Measurements from ENCODE around the gene CRYAB.

CRYAB gene

DNA sequence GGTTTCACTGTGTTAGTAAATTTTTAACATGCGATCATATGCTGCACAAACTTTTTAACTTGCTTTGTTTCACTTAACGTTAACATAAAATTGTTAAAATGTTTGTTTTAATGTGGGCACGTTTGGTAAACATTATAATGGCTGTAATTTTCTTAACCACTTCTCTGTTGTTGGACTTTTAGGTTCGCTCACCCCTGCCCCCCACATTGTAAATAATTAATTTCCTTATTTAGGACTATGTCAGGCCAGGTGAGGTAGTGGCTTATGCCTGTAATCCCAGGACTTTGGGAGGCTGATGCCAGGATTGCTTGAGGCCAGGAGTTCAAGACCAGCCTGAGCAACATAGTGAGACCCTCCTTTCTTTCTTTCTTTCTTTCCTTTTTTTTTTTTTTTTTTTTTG is 18.9 kb upstream of the CRYAB start:
- H3K9me2 ChIP-seq (replicated peaks; ENCODE audit: low read depth, low read length) = no peaks in the 10 kb centered on the region
- H3K9ac ChIP-seq (ENCODE audit: low read depth, low read length, poor library complexity, severe bottlenecking) = no peak overlapping the region
- peaks cover 7% of the 10 kb centered on the region for H3K4me1 ChIP-seq (ENCODE audit: insufficient read depth, low read length, poor library complexity, severe bottlenecking)
- H3K79me2 ChIP-seq (ENCODE audit: insufficient read depth, low read length) = no peaks in the 10 kb centered on the region
- no peak overlapping the region for H3K4me2 ChIP-seq (ENCODE audit: low read depth, low read length, poor library complexity, severe bottlenecking)
- no peaks in the 10 kb centered on the region for H4K20me1 ChIP-seq (ENCODE audit: insufficient read depth, low read length, poor library complexity, severe bottlenecking)
- H3K27me3 ChIP-seq (ENCODE audit: insufficient read depth, low read length, poor library complexity, severe bottlenecking) = no peaks in the 10 kb centered on the region
- no peak overlapping the region for H2AFZ ChIP-seq (ENCODE audit: low read length)
- no peak for TF ChIP-seq EZH2phosphoT487 (IDR thresholded peaks at IDR 0.05; ENCODE audit: borderline replicate concordance)
- TF ChIP-seq, protein P1, sequence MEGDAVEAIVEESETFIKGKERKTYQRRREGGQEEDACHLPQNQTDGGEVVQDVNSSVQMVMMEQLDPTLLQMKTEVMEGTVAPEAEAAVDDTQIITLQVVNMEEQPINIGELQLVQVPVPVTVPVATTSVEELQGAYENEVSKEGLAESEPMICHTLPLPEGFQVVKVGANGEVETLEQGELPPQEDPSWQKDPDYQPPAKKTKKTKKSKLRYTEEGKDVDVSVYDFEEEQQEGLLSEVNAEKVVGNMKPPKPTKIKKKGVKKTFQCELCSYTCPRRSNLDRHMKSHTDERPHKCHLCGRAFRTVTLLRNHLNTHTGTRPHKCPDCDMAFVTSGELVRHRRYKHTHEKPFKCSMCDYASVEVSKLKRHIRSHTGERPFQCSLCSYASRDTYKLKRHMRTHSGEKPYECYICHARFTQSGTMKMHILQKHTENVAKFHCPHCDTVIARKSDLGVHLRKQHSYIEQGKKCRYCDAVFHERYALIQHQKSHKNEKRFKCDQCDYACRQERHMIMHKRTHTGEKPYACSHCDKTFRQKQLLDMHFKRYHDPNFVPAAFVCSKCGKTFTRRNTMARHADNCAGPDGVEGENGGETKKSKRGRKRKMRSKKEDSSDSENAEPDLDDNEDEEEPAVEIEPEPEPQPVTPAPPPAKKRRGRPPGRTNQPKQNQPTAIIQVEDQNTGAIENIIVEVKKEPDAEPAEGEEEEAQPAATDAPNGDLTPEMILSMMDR (conservative IDR thresholded peaks at IDR 0.05; ENCODE audit: low read length) = no peak
- H3F3A ChIP-seq (ENCODE audit: low read depth) = peaks cover 4% of the 10 kb centered on the region; the same call in 1 of the 2 replicates
- no peak overlapping the region for H3K4me3 ChIP-seq (ENCODE audit: low read length, poor library complexity, severe bottlenecking)
- no peaks in the 10 kb centered on the region for H3K36me3 ChIP-seq (ENCODE audit: insufficient read depth, low read length)
- no peaks in the 10 kb centered on the region for H3K9me3 ChIP-seq (ENCODE audit: insufficient read depth, low read depth, low read length)

DNA sequence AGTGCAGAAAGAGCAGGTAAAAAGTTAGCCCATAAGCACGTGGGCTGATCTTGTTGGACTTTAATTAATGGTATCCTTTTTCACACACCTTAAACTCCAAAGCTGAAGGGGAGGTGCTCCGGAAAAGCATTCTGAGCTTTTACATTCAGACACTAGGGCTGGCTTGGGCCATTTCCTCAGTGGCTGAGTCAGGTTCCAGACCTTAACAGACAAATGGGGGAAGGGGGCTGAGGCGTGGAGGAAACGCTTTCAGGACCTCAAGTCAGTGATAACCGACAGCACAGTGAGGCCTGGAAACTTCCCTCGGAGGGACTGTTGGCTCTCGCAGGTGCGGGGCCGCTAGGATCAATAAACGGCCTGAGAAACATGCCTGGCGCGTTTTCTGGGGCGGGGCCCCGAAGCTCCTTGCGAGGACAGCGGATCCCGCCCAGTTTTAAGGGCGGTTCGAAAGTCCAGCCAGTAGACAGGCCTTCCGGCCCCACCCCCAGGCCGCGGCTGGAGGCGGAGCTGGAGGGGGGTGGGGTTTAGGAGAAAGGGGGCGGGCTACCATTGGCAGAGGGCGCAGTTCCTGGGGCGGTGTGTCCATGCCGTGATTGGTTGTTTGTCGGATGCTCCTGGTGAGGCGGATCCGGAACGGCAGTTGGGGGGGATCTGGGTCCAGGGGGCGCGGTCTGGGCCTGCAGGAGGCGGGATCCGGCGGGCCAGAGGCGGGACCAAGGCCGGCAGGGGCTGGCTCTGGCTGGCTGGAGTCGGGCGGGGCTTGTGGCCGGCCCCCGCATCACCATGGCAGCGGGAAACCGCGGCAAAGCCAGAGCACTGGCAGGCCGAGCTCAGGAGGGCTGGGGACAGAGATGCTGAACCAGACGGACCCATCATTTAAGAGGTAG is 15.2 kb upstream of the CRYAB start:
- H3K4me1 ChIP-seq (ENCODE audit: insufficient read depth, low read length, poor library complexity, severe bottlenecking) = peaks cover 7% of the 10 kb centered on the region
- H3K9me3 ChIP-seq (ENCODE audit: insufficient read depth, low read depth, low read length) = no peaks in the 10 kb centered on the region
- peak overlapping the region; percentile 79 for H2AFZ ChIP-seq (ENCODE audit: low read length)
- H3F3A ChIP-seq (ENCODE audit: low read depth) = peaks cover 4% of the 10 kb centered on the region; the same call in 1 of the 2 replicates
- peak overlapping the region; percentile 81 for H3K4me2 ChIP-seq (ENCODE audit: low read depth, low read length, poor library complexity, severe bottlenecking)
- no peaks in the 10 kb centered on the region for H3K9me2 ChIP-seq (replicated peaks; ENCODE audit: low read depth, low read length)
- no peaks in the 10 kb centered on the region for H3K79me2 ChIP-seq (ENCODE audit: insufficient read depth, low read length)
- H4K20me1 ChIP-seq (ENCODE audit: insufficient read depth, low read length, poor library complexity, severe bottlenecking) = no peaks in the 10 kb centered on the region
- H3K9ac ChIP-seq (ENCODE audit: low read depth, low read length, poor library complexity, severe bottlenecking) = peak overlapping the region; percentile 78
- no peaks in the 10 kb centered on the region for H3K27me3 ChIP-seq (ENCODE audit: insufficient read depth, low read length, poor library complexity, severe bottlenecking)
- H3K36me3 ChIP-seq (ENCODE audit: insufficient read depth, low read length) = no peaks in the 10 kb centered on the region
- H3K4me3 ChIP-seq (ENCODE audit: low read length, poor library complexity, severe bottlenecking) = peak overlapping the region; percentile 75
- no peak for TF ChIP-seq EZH2phosphoT487 (IDR thresholded peaks at IDR 0.05; ENCODE audit: borderline replicate concordance)
- TF ChIP-seq, protein P1 (conservative IDR thresholded peaks at IDR 0.05; ENCODE audit: low read length) = 0 out of 2 replicates have a peak, but pooled peaks have one; percentile 11

DNA sequence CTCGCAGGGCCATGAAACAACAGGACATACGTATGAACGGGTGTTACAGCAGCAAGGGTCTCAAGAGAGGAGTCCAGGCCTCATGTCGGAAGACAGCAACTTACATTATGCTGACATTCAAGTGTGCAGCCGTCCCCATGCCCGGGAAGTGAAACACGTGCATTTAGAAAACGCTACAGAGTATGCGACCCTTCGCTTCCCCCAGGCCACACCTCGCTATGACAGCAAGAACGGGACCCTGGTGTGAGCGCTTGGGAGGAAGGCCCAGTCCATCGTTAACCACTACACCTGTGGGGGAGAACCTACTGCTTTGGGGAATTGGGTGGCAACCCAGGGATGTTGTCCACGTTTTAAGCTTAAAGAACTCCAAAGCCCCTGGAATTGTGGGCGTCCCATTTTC is 14.4 kb upstream of the CRYAB start:
- Histone ChIP-seq H3K4me3 (ENCODE audit: low read length, poor library complexity, severe bottlenecking) (peak overlapping the region; percentile 75), H2AFZ (ENCODE audit: low read length) (peak overlapping the region; percentile 79; the same call in 1 of the 2 replicates)
- TF ChIP-seq EZH2phosphoT487 (IDR thresholded peaks at IDR 0.05; ENCODE audit: borderline replicate concordance) = no peak

More for the DNA sequence above, 14.4 kb upstream of the CRYAB start:
- Histone ChIP-seq H3K4me1 (ENCODE audit: insufficient read depth, low read length, poor library complexity, severe bottlenecking) (peaks cover 7% of the 10 kb centered on the region), H3K36me3 (ENCODE audit: insufficient read depth, low read length) (no peaks in the 10 kb centered on the region), H3F3A (ENCODE audit: low read depth) (peaks cover 4% of the 10 kb centered on the region; the same call in 1 of the 2 replicates), H3K9ac (ENCODE audit: low read depth, low read length, poor library complexity, severe bottlenecking) (peak overlapping the region; percentile 78), H3K9me2 (replicated peaks; ENCODE audit: low read depth, low read length) (no peaks in the 10 kb centered on the region), H3K4me2 (ENCODE audit: low read depth, low read length, poor library complexity, severe bottlenecking) (peak overlapping the region; percentile 81), H3K9me3 (ENCODE audit: insufficient read depth, low read depth, low read length) (no peaks in the 10 kb centered on the region), H3K27me3 (ENCODE audit: insufficient read depth, low read length, poor library complexity, severe bottlenecking) (no peaks in the 10 kb centered on the region), H3K79me2 (ENCODE audit: insufficient read depth, low read length) (no peaks in the 10 kb centered on the region), H4K20me1 (ENCODE audit: insufficient read depth, low read length, poor library complexity, severe bottlenecking) (no peaks in the 10 kb centered on the region)
